AG04449 (cell line): ENCODE results near the gene TWNK.
"Not testable (repeated sequence)": the region's sequence is repeated elsewhere in the genome, so short reads cannot be mapped to it uniquely, and the experiment has no call there.

Source experiments
- CTCF ChIA-PET: fragments of 350-600 bp; formaldehyde crosslinking; extraction: SDS; loops from one replicate; lab custom pipeline; 2021; ENCODE audit warnings: antibody characterized with exemption; lab: Yijun Ruan, JAX
- POLR2A ChIA-PET: fragments of 400-600, 350-600 bp; formaldehyde crosslinking; extraction: SDS; loops from one replicate; lab custom pipeline; 2020; ENCODE audit warnings: antibody characterized with exemption, inconsistent platforms; lab: Yijun Ruan, JAX
- DNase-seq: peaks from one replicate; pipeline ENCODE4 v3.0.0-alpha.2; 2010; ENCODE audit warnings: low read depth, low spot score
- H3K4me3 ChIP-seq: 2 replicates; pipeline ENCODE4 v1.5.1; 2011; ENCODE audit warnings: low read depth, mild to moderate bottlenecking, control low read depth, low read length
- CTCF ChIP-seq: IDR thresholded peaks from one replicate; pipeline ENCODE4 v1.5.1; 2011; ENCODE audit warnings: mild to moderate bottlenecking, moderate library complexity, low read length, control low read depth, inconsistent platforms; ENCODE audit not compliant: insufficient read depth; ENCODE audit errors: missing control alignments

Gene TWNK

GRCh38 chr10:100970914-100971811 lies 16.2 kb upstream of the TWNK start:
- CTCF ChIA-PET = interaction anchor here (1.1 to 4.7 kb wide), 5 partner anchors 20 to 45 kb away, joined by 3 to 49 read pairs (median 5); partner anchors contain the start of gene LZTS2
- H3K4me3 ChIP-seq = no peak overlapping the region
- POLR2A ChIA-PET = no interaction called here
- no peak for DNase-seq
- no peak for TF ChIP-seq CTCF

GRCh38 chr10:100972115-100972903 lies 15.0 kb upstream of the TWNK start:
- POLR2A ChIA-PET = no interaction called here
- no peak overlapping the region for H3K4me3 ChIP-seq
- CTCF ChIA-PET = interaction anchor here (1.2 to 2.4 kb wide), 4 partner anchors 16 to 42 kb away, joined by 4 to 8 read pairs (median 5); partner anchors contain the start of gene LZTS2
- no peak for DNase-seq
- TF ChIP-seq CTCF = no peak

- H3K4me3 ChIP-seq = no peak overlapping the region
- DNase-seq = no peak
- TF ChIP-seq CTCF = no peak
- ChIA-PET POLR2A (no interaction called here), CTCF (interaction anchor here (1.1 to 2.4 kb wide), 3 partner anchors 17 to 26 kb away, joined by 3 to 8 read pairs (median 5); partner anchors contain the start of gene LZTS2)
Observed at GRCh38 chr10:100972904-100973535, 14.3 kb upstream of the TWNK start.

GRCh38 chr10:100975397-100975796 lies 11.9 kb upstream of the TWNK start:
- ChIA-PET CTCF (interaction anchor here (1.0 to 1.7 kb wide), 6 partner anchors 9 to 43 kb away, joined by 3 to 6 read pairs (median 4); no protein-coding TSS in a partner anchor), POLR2A (interaction anchor here (0.8 to 1.1 kb wide), 2 partner anchors 12 to 40 kb away, joined by 4 read pairs; partner anchors contain the start of genes MRPL43 and TWNK)
- not testable (repeated sequence) for H3K4me3 ChIP-seq, DNase-seq

DNA sequence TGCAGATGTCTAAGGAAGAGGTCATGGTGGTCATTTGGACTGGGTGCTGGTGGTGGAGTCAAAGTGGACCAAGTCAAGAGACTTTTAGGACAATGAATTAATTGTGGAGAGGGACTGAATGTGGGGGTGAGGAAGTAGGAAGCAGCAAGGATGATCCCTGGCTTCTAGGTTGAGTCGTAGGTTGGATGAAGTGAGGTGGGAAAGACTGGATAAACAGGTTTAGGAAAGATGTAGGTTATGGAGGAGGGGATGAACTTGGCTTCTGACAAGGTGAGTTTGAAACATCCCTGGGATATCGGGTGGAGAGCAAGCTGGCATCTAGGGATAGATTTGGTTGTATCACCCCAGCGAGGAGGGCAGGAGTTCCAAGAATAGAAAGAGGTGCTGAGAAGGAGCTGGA lies 10.4 kb upstream of the TWNK start:
- DNase-seq = no peak
- CTCF ChIA-PET = interaction anchor here (0.7 to 1.3 kb wide), 5 partner anchors 8 to 37 kb away, joined by 3 to 5 read pairs (median 3); no protein-coding TSS in a partner anchor
- POLR2A ChIA-PET = no interaction called here
- H3K4me3 ChIP-seq = no peak overlapping the region
- no peak for TF ChIP-seq CTCF

GRCh38 chr10:100977436-100977835 lies 9.9 kb upstream of the TWNK start:
- CTCF ChIA-PET = interaction anchor here (0.7 to 1.3 kb wide), 4 partner anchors 9 to 21 kb away, joined by 3 to 5 read pairs (median 4); no protein-coding TSS in a partner anchor
- DNase-seq = no peak
- no peak for TF ChIP-seq CTCF
- POLR2A ChIA-PET = no interaction called here
- H3K4me3 ChIP-seq = no peak overlapping the region
